Osteoblast (primary cell): ENCODE data around the gene PDE11A. TPM values are rescaled to one million over a fixed set of nuclear protein-coding genes. Genes with fewer than 3 reads are reported as not detected.

Experiments used
- DNase-seq: peaks from one replicate; pipeline ENCODE4 v3.0.0; 2011; ENCODE audit warnings: low spot score, mixed read lengths; ENCODE audit not compliant: insufficient read length; ENCODE audit errors: missing footprints
- H2AFZ ChIP-seq: 2 replicates; pipeline ENCODE4 v1.6.0; 2011; ENCODE audit warnings: mild to moderate bottlenecking, low read length
- H3K27ac ChIP-seq: 2 replicates; pipeline ENCODE4 v1.5.1; 2011; ENCODE audit warnings: mild to moderate bottlenecking, low read depth, low read length, moderate library complexity
- H3K27me3 ChIP-seq: 2 replicates; pipeline ENCODE4 v1.6.0; 2012; ENCODE audit warnings: mild to moderate bottlenecking, control low read depth, inconsistent platforms, low read length, moderate library complexity; ENCODE audit not compliant: insufficient read depth
- H3K36me3 ChIP-seq: 2 replicates; pipeline ENCODE4 v1.5.1; 2011; ENCODE audit warnings: mild to moderate bottlenecking, low read length, control low read depth, moderate library complexity; ENCODE audit not compliant: insufficient read depth
- H3K4me1 ChIP-seq: 2 replicates; pipeline ENCODE4 v1.5.1; 2011; ENCODE audit warnings: mild to moderate bottlenecking, low read length, control low read depth, moderate library complexity; ENCODE audit not compliant: insufficient read depth
- H3K4me2 ChIP-seq: 2 replicates; pipeline ENCODE4 v1.6.0; 2011; ENCODE audit warnings: mild to moderate bottlenecking, low read length; ENCODE audit not compliant: insufficient read depth
- H3K4me3 ChIP-seq: fragments of 200-600 bp; sonication (generic); 3 replicates; pipeline ENCODE4 v1.5.1; 2012; ENCODE audit warnings: mild to moderate bottlenecking, low read length, inconsistent platforms; ENCODE audit not compliant: insufficient read depth
- H3K79me2 ChIP-seq: 2 replicates; pipeline ENCODE4 v1.6.0; 2012; ENCODE audit warnings: mild to moderate bottlenecking, low read length, control low read depth, inconsistent platforms; ENCODE audit not compliant: insufficient read depth
- H3K9me3 ChIP-seq: 2 replicates; pipeline ENCODE4 v1.5.1; 2011; ENCODE audit warnings: low read depth, low read length, control low read depth
- H4K20me1 ChIP-seq: 2 replicates; pipeline ENCODE4 v1.6.0; 2012; ENCODE audit warnings: mild to moderate bottlenecking, low read length, control low read depth; ENCODE audit not compliant: insufficient read depth
- CTCF ChIP-seq: IDR thresholded peaks from 2 replicates; pipeline ENCODE4 v1.5.1; 2011; ENCODE audit warnings: mild to moderate bottlenecking, low read depth, low read length, moderate library complexity; ENCODE audit errors: extremely low read depth
- total RNA-seq: library from RNA; depleted of rRNA; stranded (reverse); fragments of >200 nt; gene quantifications from 2 replicates; pipeline ENCODE4 v1.2.3, GENCODE V29; 2012

PDE11A gene
- total RNA-seq, 1 donor = 0.36 TPM

- H3K4me2 ChIP-seq = no peak overlapping the region
- H3K36me3 ChIP-seq = no peaks in the 10 kb centered on the region
- H3K27me3 ChIP-seq = no peaks in the 10 kb centered on the region
- no peaks in the 10 kb centered on the region for H3K79me2 ChIP-seq
- no peak overlapping the region for H2AFZ ChIP-seq
- no peaks in the 10 kb centered on the region for H4K20me1 ChIP-seq
- no peaks in the 10 kb centered on the region for H3K9me3 ChIP-seq
- DNase-seq = no peak
- H3K4me1 ChIP-seq = no peaks in the 10 kb centered on the region
- H3K4me3 ChIP-seq = no peak overlapping the region
- H3K27ac ChIP-seq = no peak overlapping the region
- no peak for TF ChIP-seq CTCF
These were observed 483.4 kb downstream of the PDE11A start for GRCh38 chr2:177589186-177589585.

- no peak overlapping the region for H2AFZ ChIP-seq
- H3K79me2 ChIP-seq = no peaks in the 10 kb centered on the region
- H3K4me1 ChIP-seq = no peaks in the 10 kb centered on the region
- no peak overlapping the region for H3K27ac ChIP-seq
- H4K20me1 ChIP-seq = no peaks in the 10 kb centered on the region
- H3K4me2 ChIP-seq = no peak overlapping the region
- DNase-seq = no peak
- TF ChIP-seq CTCF = no peak
- H3K9me3 ChIP-seq = no peaks in the 10 kb centered on the region
- H3K4me3 ChIP-seq = no peak overlapping the region
- no peaks in the 10 kb centered on the region for H3K27me3 ChIP-seq
- no peaks in the 10 kb centered on the region for H3K36me3 ChIP-seq
These were observed 483.9 kb downstream of the PDE11A start for GRCh38 chr2:177588671-177589070.

- Histone ChIP-seq H4K20me1 (no peaks in the 10 kb centered on the region), H3K79me2 (no peaks in the 10 kb centered on the region), H3K9me3 (no peaks in the 10 kb centered on the region), H3K4me3 (no peak overlapping the region), H3K4me1 (no peaks in the 10 kb centered on the region), H3K4me2 (no peak overlapping the region), H3K27ac (no peak overlapping the region), H3K27me3 (no peaks in the 10 kb centered on the region), H2AFZ (no peak overlapping the region), H3K36me3 (no peaks in the 10 kb centered on the region)
- TF ChIP-seq CTCF = no peak
- DNase-seq = no peak
These were observed 485.2 kb downstream of the PDE11A start for GRCh38 chr2:177587371-177587770.

GRCh38 chr2:177586154-177586553 lies 486.4 kb downstream of the PDE11A start:
- no peaks in the 10 kb centered on the region for H3K4me1 ChIP-seq
- no peaks in the 10 kb centered on the region for H3K79me2 ChIP-seq
- no peak overlapping the region for H3K4me2 ChIP-seq
- DNase-seq = no peak
- no peaks in the 10 kb centered on the region for H3K9me3 ChIP-seq
- H3K36me3 ChIP-seq = no peaks in the 10 kb centered on the region
- no peak overlapping the region for H3K4me3 ChIP-seq
- H3K27me3 ChIP-seq = no peaks in the 10 kb centered on the region
- no peaks in the 10 kb centered on the region for H4K20me1 ChIP-seq
- no peak overlapping the region for H2AFZ ChIP-seq
- TF ChIP-seq CTCF = no peak
- H3K27ac ChIP-seq = no peak overlapping the region
